AG04449 (cell line): ENCODE measurements around the gene UPF3B.
"Not testable (repeated sequence)": the region's sequence is repeated elsewhere in the genome, so short reads cannot be mapped to it uniquely, and the experiment has no call there.

Experiments used
- CTCF ChIA-PET: fragments of 350-600 bp; formaldehyde crosslinking; extraction: SDS; loops from one replicate; lab custom pipeline; 2021; ENCODE audit warnings: antibody characterized with exemption; lab: Yijun Ruan, JAX
- POLR2A ChIA-PET: fragments of 400-600, 350-600 bp; formaldehyde crosslinking; extraction: SDS; loops from one replicate; lab custom pipeline; 2020; ENCODE audit warnings: antibody characterized with exemption, inconsistent platforms; lab: Yijun Ruan, JAX
- DNase-seq: peaks from one replicate; pipeline ENCODE4 v3.0.0-alpha.2; 2010; ENCODE audit warnings: low read depth, low spot score
- H3K4me3 ChIP-seq: 2 replicates; pipeline ENCODE4 v1.5.1; 2011; ENCODE audit warnings: low read depth, mild to moderate bottlenecking, control low read depth, low read length
- TF ChIP-seq, protein P1 (sequence below): IDR thresholded peaks from one replicate; pipeline ENCODE4 v1.5.1; 2011; ENCODE audit warnings: mild to moderate bottlenecking, moderate library complexity, low read length, control low read depth, inconsistent platforms; ENCODE audit not compliant: insufficient read depth; ENCODE audit errors: missing control alignments

Gene UPF3B, protein sequence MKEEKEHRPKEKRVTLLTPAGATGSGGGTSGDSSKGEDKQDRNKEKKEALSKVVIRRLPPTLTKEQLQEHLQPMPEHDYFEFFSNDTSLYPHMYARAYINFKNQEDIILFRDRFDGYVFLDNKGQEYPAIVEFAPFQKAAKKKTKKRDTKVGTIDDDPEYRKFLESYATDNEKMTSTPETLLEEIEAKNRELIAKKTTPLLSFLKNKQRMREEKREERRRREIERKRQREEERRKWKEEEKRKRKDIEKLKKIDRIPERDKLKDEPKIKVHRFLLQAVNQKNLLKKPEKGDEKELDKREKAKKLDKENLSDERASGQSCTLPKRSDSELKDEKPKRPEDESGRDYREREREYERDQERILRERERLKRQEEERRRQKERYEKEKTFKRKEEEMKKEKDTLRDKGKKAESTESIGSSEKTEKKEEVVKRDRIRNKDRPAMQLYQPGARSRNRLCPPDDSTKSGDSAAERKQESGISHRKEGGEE

DNA sequence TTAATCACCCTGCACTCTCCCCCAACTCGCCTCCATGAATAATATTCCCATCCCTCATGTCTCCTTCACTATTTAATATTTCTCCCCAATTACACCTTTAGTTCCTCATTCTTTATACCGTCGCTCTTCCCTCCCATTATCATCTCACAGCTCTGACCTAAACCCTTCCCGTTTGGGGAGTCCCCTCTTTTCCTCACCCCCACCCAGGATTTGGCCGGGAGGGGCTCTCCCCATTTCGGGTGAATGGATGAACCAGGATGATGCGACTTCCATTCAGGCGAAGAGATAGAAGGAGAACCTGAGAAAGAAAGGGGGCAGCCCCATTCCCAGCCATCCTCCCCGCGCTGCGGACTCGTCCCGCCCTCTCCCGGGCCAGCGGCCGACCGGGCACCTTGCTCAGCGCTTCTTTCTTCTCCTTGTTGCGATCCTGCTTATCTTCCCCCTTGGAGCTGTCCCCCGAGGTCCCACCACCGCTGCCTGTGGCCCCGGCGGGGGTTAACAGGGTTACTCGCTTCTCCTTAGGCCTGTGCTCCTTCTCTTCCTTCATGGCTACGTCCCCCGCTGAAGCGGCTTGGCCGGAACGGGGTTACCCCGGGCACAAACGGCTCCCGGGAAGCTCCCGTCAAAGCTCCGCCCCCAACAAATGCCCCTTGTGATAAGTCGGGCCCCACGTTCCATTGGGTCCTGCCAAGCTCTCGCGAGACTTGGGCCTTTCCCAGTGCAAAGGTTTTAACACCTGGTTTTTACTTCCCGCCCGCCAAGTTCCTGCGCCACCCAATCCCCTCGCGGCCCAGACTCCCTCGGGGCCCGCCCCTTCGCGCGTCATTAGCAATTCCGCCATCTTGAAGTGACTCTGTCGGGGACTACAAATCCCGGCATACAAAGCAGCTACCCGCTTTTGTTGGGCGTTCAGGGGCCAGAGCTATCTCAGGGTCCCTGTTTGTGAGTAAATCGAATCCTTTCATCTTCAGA is at the start of gene UPF3B:
UPF3B (minus strand) TSS at position 582 of the 972 bp plus-strand sequence; CDS start at position 547, 35 bp downstream.
- POLR2A ChIA-PET = interaction anchor here (0.7 to 1.2 kb wide), 7 partner anchors 12 to 279 kb away, joined by 3 to 10 read pairs (median 3); partner anchors contain the start of genes RNF113A and RPL39
- peak within 1 kb of the TSS; percentile 67 for H3K4me3 ChIP-seq
- TF ChIP-seq, protein P1, sequence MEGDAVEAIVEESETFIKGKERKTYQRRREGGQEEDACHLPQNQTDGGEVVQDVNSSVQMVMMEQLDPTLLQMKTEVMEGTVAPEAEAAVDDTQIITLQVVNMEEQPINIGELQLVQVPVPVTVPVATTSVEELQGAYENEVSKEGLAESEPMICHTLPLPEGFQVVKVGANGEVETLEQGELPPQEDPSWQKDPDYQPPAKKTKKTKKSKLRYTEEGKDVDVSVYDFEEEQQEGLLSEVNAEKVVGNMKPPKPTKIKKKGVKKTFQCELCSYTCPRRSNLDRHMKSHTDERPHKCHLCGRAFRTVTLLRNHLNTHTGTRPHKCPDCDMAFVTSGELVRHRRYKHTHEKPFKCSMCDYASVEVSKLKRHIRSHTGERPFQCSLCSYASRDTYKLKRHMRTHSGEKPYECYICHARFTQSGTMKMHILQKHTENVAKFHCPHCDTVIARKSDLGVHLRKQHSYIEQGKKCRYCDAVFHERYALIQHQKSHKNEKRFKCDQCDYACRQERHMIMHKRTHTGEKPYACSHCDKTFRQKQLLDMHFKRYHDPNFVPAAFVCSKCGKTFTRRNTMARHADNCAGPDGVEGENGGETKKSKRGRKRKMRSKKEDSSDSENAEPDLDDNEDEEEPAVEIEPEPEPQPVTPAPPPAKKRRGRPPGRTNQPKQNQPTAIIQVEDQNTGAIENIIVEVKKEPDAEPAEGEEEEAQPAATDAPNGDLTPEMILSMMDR = no peak
- peak; percentile 92 for DNase-seq
- CTCF ChIA-PET = interaction anchor here (0.8 kb wide), 1 partner anchor 26 kb away, joined by 4 read pairs; no protein-coding TSS in a partner anchor

DNA sequence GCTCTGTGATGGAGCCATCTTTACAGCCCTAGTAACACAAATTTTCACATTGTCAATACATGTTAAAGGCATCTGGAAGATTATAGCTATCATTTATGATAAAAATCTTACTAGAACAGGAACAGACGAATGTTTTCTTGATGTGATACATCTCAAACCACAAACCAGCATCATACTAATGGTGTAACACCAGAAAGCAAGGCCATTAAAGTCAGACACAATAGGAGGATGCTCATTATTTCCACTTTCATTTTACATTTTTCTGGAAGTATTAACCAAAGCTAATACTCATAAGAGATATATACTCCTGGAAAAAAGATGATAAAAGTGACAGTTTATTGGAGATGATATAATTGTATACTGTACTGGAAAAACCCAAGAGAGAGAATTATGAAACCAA is 48.2 kb upstream of the UPF3B start:
- POLR2A ChIA-PET = interaction anchor here (1.2 kb wide), 1 partner anchor 22 kb away, joined by 3 read pairs; no protein-coding TSS in a partner anchor

DNA sequence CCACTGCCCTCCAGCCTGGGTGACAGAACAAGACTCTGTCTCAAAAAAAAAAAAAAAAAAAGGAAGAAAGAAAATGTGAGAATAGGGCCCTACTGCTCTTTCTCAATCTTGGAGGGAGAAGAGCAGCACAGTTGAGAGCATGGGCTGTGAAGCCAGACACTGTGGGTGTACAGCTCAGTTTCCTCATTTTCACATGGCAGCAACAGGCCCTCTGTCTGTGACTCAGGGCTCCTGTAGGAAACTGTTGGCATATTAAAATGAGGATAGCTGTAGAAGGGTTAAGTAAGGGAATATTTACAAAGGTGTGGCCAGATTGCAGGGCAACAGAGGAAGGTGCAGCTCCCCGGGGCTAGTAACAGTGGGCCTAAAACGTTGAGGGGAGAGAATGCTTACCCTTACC is 46.4 kb upstream of the UPF3B start:
- TF ChIP-seq, protein P1 = no peak
- ChIA-PET POLR2A (no interaction called here), CTCF (interaction anchor here (1.1 kb wide), 1 partner anchor 119 kb away, joined by 3 read pairs; no protein-coding TSS in a partner anchor)
- H3K4me3 ChIP-seq = no peak overlapping the region
- DNase-seq = no peak

More for the DNA sequence above, 48.2 kb upstream of the UPF3B start:
- H3K4me3 ChIP-seq = no peak overlapping the region
- CTCF ChIA-PET = interaction anchor here (0.8 kb wide), 1 partner anchor 22 kb away, joined by 3 read pairs; no protein-coding TSS in a partner anchor
- no peak for DNase-seq
- TF ChIP-seq, protein P1 = no peak

DNA sequence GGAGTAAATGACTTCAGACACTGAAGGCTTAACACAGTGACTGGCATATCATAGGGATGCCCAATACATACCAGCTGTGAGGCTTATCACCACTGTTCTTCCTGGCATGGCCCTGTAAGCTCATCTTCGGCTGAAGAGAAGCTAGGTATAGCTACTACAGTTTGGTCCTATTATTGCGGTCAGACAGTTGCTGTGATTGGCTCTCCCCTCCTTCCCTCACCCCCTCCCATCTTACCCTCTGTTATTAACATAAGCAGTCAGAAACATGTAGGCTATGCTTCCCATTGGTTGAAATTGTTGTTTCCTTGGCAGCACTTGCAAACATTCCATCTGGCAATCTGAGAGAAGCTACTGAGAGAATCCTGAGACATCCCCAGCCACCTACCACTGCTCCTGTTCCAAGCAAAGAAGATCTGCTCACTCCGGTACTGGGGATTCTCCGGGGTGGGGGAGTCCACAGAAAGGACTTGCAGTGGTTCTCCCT is 43.1 kb upstream of the UPF3B start, which contains the start of gene AKAP14:
AKAP14 (plus strand) TSS at position 51 of the 484 bp plus-strand sequence. CDS start 7,331 bp downstream, outside the sequence.
- TF ChIP-seq, protein P1 = no peak
- POLR2A ChIA-PET = no interaction called here
- no peak within 1 kb of the TSS for H3K4me3 ChIP-seq
- CTCF ChIA-PET = no interaction called here
- no peak for DNase-seq

DNA sequence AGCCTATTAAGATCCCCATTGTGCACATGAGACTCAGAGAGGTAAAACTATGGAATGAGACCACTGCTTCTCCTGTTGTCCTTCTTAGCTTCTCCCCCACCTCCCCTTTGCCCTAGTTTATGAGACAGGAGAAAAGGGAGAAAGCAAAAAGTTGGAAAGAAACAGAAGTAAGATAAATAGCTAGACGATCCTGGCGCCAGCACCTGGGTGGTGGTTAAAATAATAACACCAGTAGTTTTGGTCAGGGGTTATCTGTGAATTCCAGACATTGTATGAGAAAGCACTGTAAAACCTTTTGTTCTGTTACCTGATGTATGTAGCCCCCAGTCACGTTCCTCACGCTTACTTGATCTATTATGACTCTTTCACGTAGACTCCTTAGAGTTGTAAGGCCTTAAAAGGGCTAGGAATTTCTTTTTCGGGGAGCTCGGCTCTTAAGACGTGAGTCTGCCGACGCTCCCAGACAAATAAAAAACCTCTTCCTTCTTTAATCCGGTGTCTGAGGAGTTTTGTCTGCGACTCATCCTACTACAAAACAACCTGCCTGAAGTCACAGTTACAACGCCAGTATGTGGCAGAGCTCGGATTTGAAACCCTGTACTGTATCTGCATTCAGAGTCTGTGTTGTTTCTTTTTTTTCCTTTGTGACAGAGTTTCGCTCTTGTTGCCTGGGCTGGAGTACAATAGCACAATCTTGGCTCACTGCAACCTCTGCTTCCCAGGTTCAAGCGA is 39.4 kb upstream of the UPF3B start:
- POLR2A ChIA-PET = not testable (repeated sequence)

DNA sequence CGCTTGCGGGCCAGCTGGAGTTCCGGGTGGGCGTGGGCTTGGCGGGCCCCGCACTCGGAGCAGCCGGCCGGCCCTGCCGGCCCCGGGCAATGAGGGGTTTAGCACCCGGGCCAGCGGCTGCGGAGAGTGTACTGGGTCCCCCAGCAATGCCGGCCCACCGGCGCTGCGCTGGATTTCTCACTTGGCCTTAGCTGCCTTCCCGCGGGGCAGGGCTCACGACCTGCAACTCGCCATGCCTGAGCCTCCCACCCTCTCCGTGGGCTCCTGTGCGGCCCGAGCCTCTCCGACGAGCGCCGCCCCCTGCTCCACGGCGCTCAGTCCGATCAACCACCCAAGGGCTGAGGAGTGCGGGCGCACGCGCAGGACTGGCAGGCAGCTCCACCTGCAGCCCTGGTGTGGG is 37.9 kb upstream of the UPF3B start:
- CTCF ChIA-PET = interaction anchor here (0.6 kb wide), 1 partner anchor 1109 kb away, joined by 3 read pairs; no protein-coding TSS in a partner anchor

More for the DNA sequence above, 39.4 kb upstream of the UPF3B start:
- DNase-seq, H3K4me3 ChIP-seq, CTCF ChIA-PET: not testable (repeated sequence)

More for the DNA sequence above, 37.9 kb upstream of the UPF3B start:
- H3K4me3 ChIP-seq, POLR2A ChIA-PET, DNase-seq: not testable (repeated sequence)
